H1 (cell line): ENCODE results near the gene KLF13. TPM values are rescaled to one million over a fixed set of nuclear protein-coding genes. Genes with fewer than 3 reads are reported as not detected.
A peak's percentile ranks its signal among the peaks of the same experiment; 100 is the strongest.

ENCODE experiments used
- CTCF ChIA-PET: fragments of 300-600 bp; sonication (Branson Sonifier 250); formaldehyde crosslinking; loops from one replicate; lab custom pipeline; 2021; ENCODE audit not compliant: partially characterized antibody; lab: Charles Lee
- POLR2A ChIA-PET: fragments of 300-600 bp; sonication (Branson Sonifier 250); formaldehyde crosslinking; loops from one replicate; lab custom pipeline; 2021; ENCODE audit warnings: inconsistent platforms; ENCODE audit not compliant: partially characterized antibody; lab: Charles Lee
- DNase-seq, 2 experiments: peaks; one replicate each; pipeline versions ENCODE4 v3.0.0 to v3.0.0-alpha.2; 2010 to 2022; ENCODE audit warnings: low spot score in 2 of 2, low read depth in 1 of 2, mixed read lengths in 1 of 2
- FAIRE-seq: peaks from 2 replicates; lab custom pipeline; 2011; peaks lifted over from hg19 to GRCh38; lab: Jason Lieb, UNC
- H2AFZ ChIP-seq: 2 replicates; pipeline ENCODE4 v1.8.1; 2012; ENCODE audit warnings: low read length, inconsistent platforms
- H2AK5ac ChIP-seq: 2 replicates; pipeline ENCODE4 v1.6.1; 2013; ENCODE audit warnings: low read depth, low read length
- H2BK120ac ChIP-seq: replicated peaks from 2 replicates; pipeline ENCODE3; 2013; ENCODE audit warnings: low read depth, low read length, inconsistent platforms
- H2BK12ac ChIP-seq: 2 replicates; pipeline ENCODE4 v1.6.1; 2013; ENCODE audit warnings: low read depth, low read length
- H2BK15ac ChIP-seq: 2 replicates; pipeline ENCODE4 v1.6.1; 2013; ENCODE audit warnings: low read length
- H2BK20ac ChIP-seq: 2 replicates; pipeline ENCODE4 v1.6.1; 2013; ENCODE audit warnings: low read length
- H2BK5ac ChIP-seq: 2 replicates; pipeline ENCODE4 v1.6.1; 2013; ENCODE audit warnings: low read depth, low read length
- H3K14ac ChIP-seq: 2 replicates; pipeline ENCODE4 v1.6.1; 2013; ENCODE audit warnings: inconsistent platforms; ENCODE audit not compliant: insufficient read length
- H3K18ac ChIP-seq: 2 replicates; pipeline ENCODE4 v1.6.1; 2013; ENCODE audit warnings: low read length; ENCODE audit errors: extremely low read depth
- H3K23ac ChIP-seq: 2 replicates; pipeline ENCODE4 v1.6.1; 2013; ENCODE audit warnings: inconsistent platforms; ENCODE audit not compliant: insufficient read length
- H3K23me2 ChIP-seq: 2 replicates; pipeline ENCODE4 v1.6.1; 2013; ENCODE audit warnings: low read depth, low read length
- H3K27ac ChIP-seq: 2 replicates; pipeline ENCODE4 v1.6.1; 2011; ENCODE audit warnings: low read depth, low read length, inconsistent platforms
- H3K27me3 ChIP-seq, 4 experiments: replicated peaks in 1 of 4; 1 replicate in 1 of 4; 2 replicates in 3 of 4; pipeline versions ENCODE4 v1.6.1 to v1.8.1; 2011 to 2013; ENCODE audit warnings: low read length in 3 of 4, mild to moderate bottlenecking in 3 of 4, inconsistent platforms in 2 of 4, mixed read lengths in 2 of 4, moderate library complexity in 1 of 4; ENCODE audit not compliant: control insufficient read depth in 3 of 4, insufficient read depth in 3 of 4; ENCODE audit errors: extremely low read depth in 1 of 4
- H3K36me3 ChIP-seq, 4 experiments: 2 replicates each; pipeline versions ENCODE4 v1.6.1 to v1.8.1; 2011 to 2013; ENCODE audit warnings: mild to moderate bottlenecking in 4 of 4, low read length in 3 of 4, moderate library complexity in 2 of 4, control low read depth in 1 of 4, inconsistent platforms in 1 of 4; ENCODE audit not compliant: insufficient read depth in 4 of 4, control insufficient read depth in 2 of 4
- H3K4ac ChIP-seq: replicated peaks from 2 replicates; pipeline ENCODE3; 2013; ENCODE audit warnings: low read length, low read depth, mixed read lengths, inconsistent platforms; ENCODE audit not compliant: insufficient read length
- H3K4me1 ChIP-seq, 4 experiments: replicated peaks in 1 of 4; 1 replicate in 1 of 4; 2 replicates in 3 of 4; pipeline versions ENCODE4 v1.6.1 to v1.8.1; 2011 to 2013; ENCODE audit warnings: low read length in 3 of 4, inconsistent platforms in 2 of 4, mixed read lengths in 1 of 4; ENCODE audit not compliant: insufficient read depth in 4 of 4, control insufficient read depth in 3 of 4
- H3K4me2 ChIP-seq, 2 experiments: 2 replicates each; pipeline versions ENCODE4 v1.6.1 to v1.8.1; 2011 to 2013; ENCODE audit warnings: low read depth in 2 of 2, low read length in 2 of 2, control low read depth in 1 of 2, inconsistent platforms in 1 of 2, mild to moderate bottlenecking in 1 of 2; ENCODE audit not compliant: insufficient read depth in 1 of 2
- H3K4me3 ChIP-seq, 4 experiments: fragments of 200-600, 300-600 bp in 1 of 4; sonication (generic), shearing (Covaris generic), sonication (Bioruptor Twin) in 1 of 4; 2 replicates each; pipeline versions ENCODE4 v1.5.1 to v1.8.1; 2011 to 2016; ENCODE audit warnings: low read length in 4 of 4, low read depth in 3 of 4, control low read depth in 2 of 4, inconsistent platforms in 2 of 4, mild to moderate bottlenecking in 2 of 4, mixed read lengths in 1 of 4, moderate library complexity in 1 of 4; ENCODE audit not compliant: insufficient read depth in 2 of 4; ENCODE audit errors: extremely low read depth in 1 of 4
- H3K56ac ChIP-seq: replicated peaks from 2 replicates; pipeline ENCODE3; 2013; ENCODE audit warnings: low read depth, mild to moderate bottlenecking, mixed read lengths, low read length, inconsistent platforms; ENCODE audit not compliant: insufficient read length
- H3K79me1 ChIP-seq: 2 replicates; pipeline ENCODE4 v1.6.1; 2013; ENCODE audit warnings: low read depth, low read length, control low read depth
- H3K79me2 ChIP-seq, 2 experiments: 2 replicates each; pipeline versions ENCODE4 v1.6.1 to v1.8.1; 2012 to 2013; ENCODE audit warnings: low read length in 2 of 2, mild to moderate bottlenecking in 2 of 2, inconsistent platforms in 1 of 2; ENCODE audit not compliant: insufficient read depth in 2 of 2, control insufficient read depth in 1 of 2
- H3K9ac ChIP-seq, 4 experiments: replicated peaks in 1 of 4; 1 replicate in 1 of 4; 2 replicates in 3 of 4; pipeline versions ENCODE4 v1.6.1 to v1.8.1; 2011 to 2013; ENCODE audit warnings: low read depth in 3 of 4, low read length in 3 of 4, control low read depth in 2 of 4, mild to moderate bottlenecking in 2 of 4, moderate library complexity in 2 of 4, inconsistent platforms in 1 of 4; ENCODE audit errors: extremely low read depth in 1 of 4
- H3K9me3 ChIP-seq, 2 experiments: 2 replicates each; pipeline versions ENCODE4 v1.6.1 to v1.8.1; 2012 to 2013; ENCODE audit warnings: mild to moderate bottlenecking in 2 of 2, moderate library complexity in 2 of 2, control low read depth in 1 of 2, inconsistent platforms in 1 of 2, low read depth in 1 of 2, low read length in 1 of 2, mixed read lengths in 1 of 2; ENCODE audit not compliant: insufficient read depth in 2 of 2
- H4K20me1 ChIP-seq, 2 experiments: replicated peaks in 1 of 2; 2 replicates each; pipeline versions ENCODE3 to v1.8.1; 2011 to 2013; ENCODE audit warnings: inconsistent platforms in 2 of 2, low read length in 2 of 2, mild to moderate bottlenecking in 1 of 2; ENCODE audit not compliant: insufficient read depth in 2 of 2, control insufficient read depth in 1 of 2
- H4K5ac ChIP-seq: 2 replicates; pipeline ENCODE4 v1.6.1; 2013; ENCODE audit warnings: low read length, low read depth, mixed read lengths, inconsistent platforms; ENCODE audit not compliant: insufficient read length
- H4K8ac ChIP-seq: 2 replicates; pipeline ENCODE4 v1.8.0; 2013; ENCODE audit warnings: mild to moderate bottlenecking, moderate library complexity, low read length, inconsistent platforms; ENCODE audit not compliant: insufficient read depth; ENCODE audit errors: extremely low read depth
- H4K91ac ChIP-seq: replicated peaks from 2 replicates; pipeline ENCODE3; 2013; ENCODE audit warnings: low read length, mixed read lengths, inconsistent platforms; ENCODE audit not compliant: insufficient read length
- GABPA ChIP-seq: IDR thresholded peaks from 2 replicates; pipeline ENCODE4 v1.6.1; 2011; ENCODE audit warnings: mild to moderate bottlenecking, low read length, moderate library complexity, borderline replicate concordance; ENCODE audit not compliant: insufficient read depth
- MAFK ChIP-seq: IDR thresholded peaks from 2 replicates; pipeline ENCODE4 v1.6.1; 2012; ENCODE audit warnings: low read depth, mild to moderate bottlenecking, improper control_type of control experiment, low read length
- POLR2AphosphoS5 ChIP-seq: IDR thresholded peaks from 2 replicates; pipeline ENCODE4 v1.6.1; 2011; ENCODE audit warnings: low read depth, low read length
- RFX5 ChIP-seq: IDR thresholded peaks from 2 replicates; pipeline ENCODE4 v1.6.1; 2011; ENCODE audit warnings: low read depth, low read length, improper control_type of control experiment, borderline replicate concordance
- YY1 ChIP-seq: IDR thresholded peaks from 2 replicates; pipeline ENCODE4 v1.6.1; 2011; ENCODE audit warnings: low read depth, mild to moderate bottlenecking, low read length
- ZNF274 ChIP-seq: IDR thresholded peaks from 2 replicates; pipeline ENCODE4 v1.7.0; 2012; ENCODE audit warnings: low read length, borderline replicate concordance; ENCODE audit errors: extremely low read depth
- WGBS, 2 experiments: shearing (Covaris generic) in 1 of 2; methylation state at CpG; one replicate each; pipeline versions ENCODE4 v1.1.6 to v1.1.7; 2013 to 2015; ENCODE audit warnings: low lambda C conversion rate in 2 of 2, mixed read lengths in 2 of 2, inconsistent platforms in 1 of 2, low coverage in 1 of 2, missing lambda C conversion rate in 1 of 2; ENCODE audit not compliant: insufficient replicate concordance in 2 of 2, insufficient coverage in 1 of 2, insufficient read length in 1 of 2; ENCODE audit errors: extremely low coverage in 1 of 2, missing lambda C conversion rate in 1 of 2; 5-methylcytosine and 5-hydroxymethylcytosine counted together
- polyA plus RNA-seq, 7 experiments: library from polyadenylated mRNA; depleted of rRNA in 3 of 7; stranded (reverse) in 5 of 7; unstranded in 2 of 7; fragments of >200 nt in 5 of 7; fragments of 200-250 nt in 2 of 7; gene quantifications; 1 replicate in 5 of 7; 2 replicates in 1 of 7; 4 replicates in 1 of 7; pipeline versions ENCODE4 v1.2.1 to v1.2.3, GENCODE V29; 2011 to 2013; ENCODE audit warnings: missing spikeins in 2 of 7, mixed read lengths in 2 of 7
- total RNA-seq: library from RNA; stranded (reverse); fragmentation: NEBNext Ultra II Directional; extraction: Animal tissue kit (Norgen Biotek cat#: 25700); gene quantifications from 2 replicates; pipeline ENCODE4 v1.2.1, GENCODE V29; 2021

KLF13 gene
- total and polyA plus RNA-seq, 2 of the 8 experiments (the other 6 are each of a cell fraction or from before 2014, with no cell fraction given), result 18.3 to 33.4 TPM

DNA sequence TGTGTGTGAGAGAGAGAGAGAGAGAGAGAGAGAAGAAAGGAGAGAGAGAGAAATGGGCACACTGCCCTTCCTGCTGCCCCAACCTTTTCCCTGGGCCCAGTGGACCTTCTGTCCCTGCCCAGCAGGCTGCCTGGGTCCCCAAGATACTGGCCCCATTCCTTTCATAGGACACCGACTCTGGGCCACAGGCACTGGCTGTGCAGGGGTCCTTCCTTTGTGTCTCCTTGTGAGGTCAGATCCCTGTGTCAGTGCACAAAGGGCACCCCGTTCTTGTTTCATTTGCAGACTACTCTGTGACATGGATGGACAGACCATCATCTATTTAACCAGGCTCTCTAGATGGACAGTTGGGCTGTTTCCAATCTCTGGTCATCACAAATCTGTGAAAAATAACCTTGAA, 21.3 kb upstream of the KLF13 start:
- peak overlapping the region; percentile 96 for H4K91ac ChIP-seq
- H2BK12ac ChIP-seq, result peak overlapping the region; percentile 85
- peak in 1 of 2 experiments; percentile 45 for DNase-seq
- H3K4me2 ChIP-seq, result no peak overlapping the region
- H3K14ac ChIP-seq, result no peak overlapping the region
- no peaks in the 10 kb centered on the region for H3K36me3 ChIP-seq
- no peaks in the 10 kb centered on the region for H4K20me1 ChIP-seq
- H3K27me3 ChIP-seq, result peaks cover 0 to 2% (median 0%) of the 10 kb centered on the region in 4 experiments; a peak in 1 of 7 replicates
- peaks cover 18 to 62% (median 52%) of the 10 kb centered on the region in 4 experiments for H3K4me1 ChIP-seq
- H2BK15ac ChIP-seq, result peak overlapping the region; percentile 1; the same call in 1 of the 2 replicates
- H2BK120ac ChIP-seq, result no peak overlapping the region
- POLR2A ChIA-PET, result interaction anchor here (1.4 to 1.8 kb wide), 3 partner anchors 21 to 33 kb away, joined by 3 to 5 read pairs (median 4); partner anchors contain the start of gene KLF13
- 89% methylated on average over 2 of the region's 2 CpGs; no CpG with 5 or more reads in 1 of the 2 experiments for WGBS, 2 experiments
- no peak overlapping the region for H3K56ac ChIP-seq
- peak overlapping the region; percentile 17; the same call in 1 of the 2 replicates for H2AK5ac ChIP-seq
- no peaks in the 10 kb centered on the region for H3K23me2 ChIP-seq
- H4K8ac ChIP-seq, result no peak overlapping the region
- CTCF ChIA-PET, result interaction anchor here (0.9 to 1.4 kb wide), 2 partner anchors 52 to 87 kb away, joined by 3 to 4 read pairs; no protein-coding TSS in a partner anchor
- H3K9ac ChIP-seq, result no peak overlapping the region
- H2AFZ ChIP-seq, result no peak overlapping the region
- H4K5ac ChIP-seq, result no peak overlapping the region
- H3K4ac ChIP-seq, result no peak overlapping the region
- FAIRE-seq, result no peak
- H3K9me3 ChIP-seq, result no peaks in the 10 kb centered on the region
- no peak overlapping the region for H3K27ac ChIP-seq
- no peak overlapping the region for H3K23ac ChIP-seq
- H3K79me1 ChIP-seq, result no peaks in the 10 kb centered on the region
- H3K18ac ChIP-seq, result peak overlapping the region; percentile 83; the same call in 1 of the 2 replicates
- H2BK5ac ChIP-seq, result peak overlapping the region; percentile 89; the same call in 1 of the 2 replicates
- no peaks in the 10 kb centered on the region for H3K79me2 ChIP-seq
- H3K4me3 ChIP-seq, result no peak overlapping the region
- H2BK20ac ChIP-seq, result peak overlapping the region; percentile 99; the same call in 1 of the 2 replicates
- TF ChIP-seq POLR2AphosphoS5, result no peak
- no peak for TF ChIP-seq RFX5
- no peak for TF ChIP-seq MAFK
- TF ChIP-seq ZNF274, result no peak
- TF ChIP-seq GABPA, result no peak
- TF ChIP-seq YY1, result no peak
